Measurements from ENCODE around the gene SLC25A2. TPM values are rescaled to one million over a fixed set of nuclear protein-coding genes. Genes with fewer than 3 reads are reported as not detected.
A peak's percentile ranks its signal among the peaks of the same experiment; 100 is the strongest.
"Not testable (repeated sequence)": the region's sequence is repeated elsewhere in the genome, so short reads cannot be mapped to it uniquely, and the experiment has no call there.

The SLC25A2 gene
- 0.14 TPM in 1 of 2 replicates, not detected in the other for total RNA-seq (2014; rRNA removed; shearing (Covaris generic))

DNA sequence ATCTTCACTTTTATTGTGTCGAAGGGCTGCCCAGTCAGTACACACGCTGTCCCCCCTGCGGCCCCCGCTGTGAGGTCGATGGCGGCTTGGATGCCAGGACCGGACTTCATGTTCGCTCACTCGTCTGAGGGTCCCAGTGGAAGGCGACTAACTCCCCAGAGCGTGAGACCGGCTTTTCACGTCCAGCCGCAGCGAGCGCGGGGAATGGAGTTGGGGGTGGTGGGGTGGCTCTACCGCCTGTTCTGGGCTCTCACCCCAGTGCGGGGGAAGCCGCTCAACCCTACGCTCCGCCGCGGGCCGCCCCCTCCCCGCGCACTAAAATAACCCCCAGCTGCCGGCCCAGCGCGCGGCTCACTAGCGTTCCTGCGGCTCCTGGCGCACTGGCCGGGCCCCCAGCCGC lies at the start of gene SLC25A2:
TSS of gene SLC25A2 (minus strand) at position 294 of the 400 bp plus-strand sequence. CDS start at position 110, 184 bp downstream.
- H3K27me3 ChIP-seq (ENCODE audit: control insufficient read depth, insufficient read depth, low read length) = no peaks in the 10 kb centered on the region
- peak; percentile 21 for DNase-seq
- no peak within 1 kb of the TSS for H3K4me3 ChIP-seq (ENCODE audit: insufficient read depth, low read depth, low read length)
- H3K36me3 ChIP-seq (replicated peaks; ENCODE audit: control insufficient read depth, insufficient read depth, low read length) = no peaks in the 10 kb centered on the region

DNA sequence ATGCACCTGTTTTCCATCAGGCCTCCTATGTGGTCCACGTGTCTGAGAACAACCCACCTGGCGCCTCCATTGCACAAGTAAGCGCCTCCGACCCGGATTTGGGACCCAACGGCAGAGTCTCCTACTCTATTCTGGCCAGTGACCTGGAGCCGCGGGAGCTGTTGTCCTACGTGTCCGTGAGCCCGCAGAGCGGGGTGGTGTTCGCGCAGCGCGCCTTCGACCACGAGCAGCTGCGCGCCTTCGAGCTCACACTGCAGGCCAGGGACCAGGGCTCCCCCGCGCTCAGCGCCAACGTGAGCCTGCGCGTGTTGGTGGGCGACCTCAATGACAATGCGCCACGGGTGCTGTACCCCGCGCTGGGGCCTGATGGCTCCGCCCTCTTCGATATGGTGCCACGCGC lies 47.7 kb upstream of the SLC25A2 start:
- no peak overlapping the region for H3K4me3 ChIP-seq (ENCODE audit: insufficient read depth, low read depth, low read length)
- H3K36me3 ChIP-seq (replicated peaks; ENCODE audit: control insufficient read depth, insufficient read depth, low read length) = no peaks in the 10 kb centered on the region
- DNase-seq = no peak
- H3K27me3 ChIP-seq (ENCODE audit: control insufficient read depth, insufficient read depth, low read length) = no peaks in the 10 kb centered on the region

DNA sequence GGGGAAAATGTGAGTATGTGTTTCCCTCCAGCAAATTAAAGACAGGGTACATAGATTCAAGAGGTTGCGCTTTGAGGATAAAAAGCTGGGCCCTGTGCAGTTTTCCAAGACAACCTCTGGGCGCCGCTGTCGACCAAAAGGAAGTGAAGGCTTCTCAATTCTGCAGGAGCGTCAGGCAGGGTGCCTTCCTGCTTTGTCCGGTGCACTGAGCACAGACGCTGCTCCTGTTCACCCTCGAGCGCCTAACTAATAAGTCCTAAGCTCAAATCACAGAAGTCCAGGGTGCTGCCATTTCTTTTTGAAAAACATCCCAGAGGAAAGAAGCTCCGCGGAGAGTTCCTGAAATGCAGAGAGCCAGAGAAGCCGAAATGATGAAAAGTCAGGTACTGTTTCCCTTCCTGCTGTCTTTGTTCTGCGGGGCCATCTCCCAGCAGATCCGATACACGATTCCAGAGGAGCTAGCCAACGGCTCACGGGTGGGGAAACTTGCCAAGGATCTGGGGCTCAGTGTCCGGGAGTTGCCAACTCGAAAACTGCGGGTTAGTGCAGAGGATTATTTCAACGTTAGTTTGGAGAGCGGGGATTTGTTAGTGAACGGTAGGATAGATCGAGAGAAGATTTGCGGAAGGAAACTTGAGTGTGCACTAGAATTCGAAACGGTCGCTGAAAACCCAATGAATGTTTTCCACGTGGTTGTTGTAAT lies 46.2 kb upstream of the SLC25A2 start, which contains the start of gene PCDHGB1:
TSS of gene PCDHGB1 (plus strand) at position 183 of the 703 bp plus-strand sequence. CDS start at position 345, 162 bp downstream.
- Histone ChIP-seq H3K4me3 (ENCODE audit: insufficient read depth, low read depth, low read length) (no peak within 1 kb of the TSS), H3K27me3 (ENCODE audit: control insufficient read depth, insufficient read depth, low read length) (no peaks in the 10 kb centered on the region), H3K36me3 (replicated peaks; ENCODE audit: control insufficient read depth, insufficient read depth, low read length) (no peaks in the 10 kb centered on the region)
- DNase-seq = peak; percentile 83

DNA sequence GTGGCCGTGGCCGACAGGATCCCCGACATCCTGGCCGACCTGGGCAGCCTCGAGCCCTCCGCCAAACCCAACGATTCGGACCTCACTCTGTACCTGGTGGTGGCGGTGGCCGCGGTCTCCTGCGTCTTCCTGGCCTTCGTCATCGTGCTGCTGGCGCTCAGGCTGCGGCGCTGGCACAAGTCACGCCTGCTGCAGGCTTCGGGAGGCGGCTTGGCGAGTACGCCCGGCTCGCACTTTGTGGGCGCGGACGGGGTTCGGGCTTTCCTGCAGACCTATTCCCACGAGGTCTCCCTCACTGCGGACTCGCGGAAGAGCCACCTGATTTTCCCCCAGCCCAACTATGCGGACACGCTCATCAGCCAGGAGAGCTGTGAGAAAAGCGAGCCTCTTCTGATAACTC lies 42.2 kb upstream of the SLC25A2 start:
- H3K27me3 ChIP-seq (ENCODE audit: control insufficient read depth, insufficient read depth, low read length); H3K4me3 ChIP-seq (ENCODE audit: insufficient read depth, low read depth, low read length); DNase-seq; H3K36me3 ChIP-seq (replicated peaks; ENCODE audit: control insufficient read depth, insufficient read depth, low read length): not testable (repeated sequence)

DNA sequence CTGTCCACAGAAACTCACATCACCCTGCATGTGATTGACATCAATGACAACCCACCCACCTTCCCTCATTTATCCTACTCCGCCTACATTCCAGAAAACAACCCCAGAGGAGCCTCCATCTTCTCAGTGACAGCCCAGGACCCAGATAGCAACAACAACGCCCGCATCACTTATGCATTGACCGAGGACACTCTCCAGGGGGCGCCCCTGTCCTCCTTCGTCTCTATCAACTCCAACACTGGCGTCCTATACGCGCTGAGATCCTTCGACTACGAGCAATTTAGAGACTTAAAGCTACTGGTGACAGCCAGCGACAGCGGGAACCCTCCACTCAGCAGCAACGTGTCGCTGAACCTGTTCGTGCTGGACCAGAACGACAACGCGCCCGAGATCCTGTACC lies 41.5 kb upstream of the SLC25A2 start:
- H3K27me3 ChIP-seq (ENCODE audit: control insufficient read depth, insufficient read depth, low read length) = no peaks in the 10 kb centered on the region

DNA sequence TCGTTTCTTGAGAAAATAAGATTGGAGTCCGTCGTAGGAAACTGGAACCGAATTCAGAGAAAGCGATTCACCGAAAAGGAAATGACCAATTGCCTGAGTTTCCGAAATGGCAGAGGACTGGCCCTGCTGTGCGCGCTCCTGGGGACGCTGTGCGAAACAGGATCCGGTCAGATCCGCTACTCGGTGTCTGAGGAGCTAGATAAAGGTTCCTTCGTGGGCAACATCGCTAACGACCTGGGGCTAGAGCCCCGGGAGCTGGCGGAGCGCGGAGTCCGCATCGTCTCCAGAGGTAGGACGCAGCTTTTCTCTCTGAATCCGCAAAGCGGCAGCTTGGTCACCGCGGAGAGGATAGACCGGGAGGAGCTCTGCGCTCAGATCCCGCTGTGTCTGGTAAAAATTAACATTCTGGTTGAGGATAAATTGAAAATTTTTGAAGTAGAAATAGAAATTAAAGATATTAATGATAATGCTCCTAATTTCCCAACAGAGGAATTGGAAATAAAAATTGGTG lies 40.2 kb upstream of the SLC25A2 start:
- no peak overlapping the region for H3K4me3 ChIP-seq (ENCODE audit: insufficient read depth, low read depth, low read length)
- no peaks in the 10 kb centered on the region for H3K36me3 ChIP-seq (replicated peaks; ENCODE audit: control insufficient read depth, insufficient read depth, low read length)
- H3K27me3 ChIP-seq (ENCODE audit: control insufficient read depth, insufficient read depth, low read length) = no peaks in the 10 kb centered on the region
- no peak for DNase-seq

More for the DNA sequence above, 41.5 kb upstream of the SLC25A2 start:
- H3K4me3 ChIP-seq (ENCODE audit: insufficient read depth, low read depth, low read length) = no peak overlapping the region
- H3K36me3 ChIP-seq (replicated peaks; ENCODE audit: control insufficient read depth, insufficient read depth, low read length) = no peaks in the 10 kb centered on the region
- DNase-seq = no peak

DNA sequence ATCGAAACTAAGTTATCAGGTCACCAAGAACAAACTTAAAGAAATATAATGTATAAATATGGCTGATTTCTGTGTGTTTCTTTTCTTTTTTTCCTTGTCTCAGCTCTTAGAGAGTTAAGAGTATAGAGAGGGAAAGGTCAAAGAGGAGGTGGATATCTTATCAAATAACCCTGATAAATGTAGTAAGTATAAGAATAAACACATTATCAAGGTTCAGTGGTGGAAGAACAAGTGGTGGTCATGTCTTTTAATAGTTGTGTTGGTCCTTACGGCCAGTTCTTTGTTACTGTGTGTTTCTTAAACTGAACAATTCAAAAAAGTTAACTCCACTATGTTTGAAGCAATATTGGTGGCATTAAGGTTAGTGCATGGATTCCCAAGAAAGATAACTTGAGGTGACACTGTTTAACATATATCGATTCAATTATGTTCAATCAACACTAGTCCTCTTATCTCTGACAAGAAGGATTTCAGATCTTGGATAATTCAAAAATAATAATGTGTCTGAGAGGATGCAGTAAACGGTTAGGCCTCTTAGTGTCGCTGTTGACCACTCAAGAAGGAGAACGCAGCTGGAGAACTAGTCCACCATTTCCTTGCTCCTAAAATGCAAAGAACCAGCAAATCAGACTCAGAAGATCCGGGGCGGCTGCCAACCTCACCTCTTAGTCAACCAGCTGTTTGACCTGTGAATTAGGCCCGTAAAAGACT lies 39.5 kb upstream of the SLC25A2 start, which contains the start of gene PCDHGA3:
TSS of gene PCDHGA3 (plus strand) at position 588 of the 711 bp plus-strand sequence. CDS start 205 bp downstream, outside the sequence.
- DNase-seq = peak; percentile 56
- H3K36me3 ChIP-seq (replicated peaks; ENCODE audit: control insufficient read depth, insufficient read depth, low read length) = no peaks in the 10 kb centered on the region
- H3K27me3 ChIP-seq (ENCODE audit: control insufficient read depth, insufficient read depth, low read length) = no peaks in the 10 kb centered on the region
- no peak within 1 kb of the TSS for H3K4me3 ChIP-seq (ENCODE audit: insufficient read depth, low read depth, low read length)

DNA sequence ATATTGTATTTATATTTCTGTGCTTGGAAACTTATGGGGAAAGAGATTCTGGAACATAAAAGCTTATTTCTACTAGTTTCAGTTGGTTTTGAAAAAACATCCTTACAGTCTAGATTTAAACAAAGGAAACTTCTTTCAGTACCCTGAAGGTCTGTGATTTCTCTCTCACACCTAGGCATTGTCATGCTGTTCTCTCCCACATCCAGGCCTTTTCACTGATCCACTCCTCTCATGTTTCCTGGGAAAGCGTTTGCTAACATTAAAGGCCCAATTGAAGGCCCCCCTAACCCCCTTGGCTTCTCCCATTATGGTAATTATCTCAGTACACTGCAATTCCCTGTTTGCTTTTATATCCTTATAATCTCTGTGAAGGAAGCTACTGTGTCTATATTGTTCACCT lies 38.9 kb upstream of the SLC25A2 start:
- H3K36me3 ChIP-seq (replicated peaks; ENCODE audit: control insufficient read depth, insufficient read depth, low read length) = no peaks in the 10 kb centered on the region
- no peaks in the 10 kb centered on the region for H3K27me3 ChIP-seq (ENCODE audit: control insufficient read depth, insufficient read depth, low read length)
- no peak overlapping the region for H3K4me3 ChIP-seq (ENCODE audit: insufficient read depth, low read depth, low read length)
- no peak for DNase-seq

DNA sequence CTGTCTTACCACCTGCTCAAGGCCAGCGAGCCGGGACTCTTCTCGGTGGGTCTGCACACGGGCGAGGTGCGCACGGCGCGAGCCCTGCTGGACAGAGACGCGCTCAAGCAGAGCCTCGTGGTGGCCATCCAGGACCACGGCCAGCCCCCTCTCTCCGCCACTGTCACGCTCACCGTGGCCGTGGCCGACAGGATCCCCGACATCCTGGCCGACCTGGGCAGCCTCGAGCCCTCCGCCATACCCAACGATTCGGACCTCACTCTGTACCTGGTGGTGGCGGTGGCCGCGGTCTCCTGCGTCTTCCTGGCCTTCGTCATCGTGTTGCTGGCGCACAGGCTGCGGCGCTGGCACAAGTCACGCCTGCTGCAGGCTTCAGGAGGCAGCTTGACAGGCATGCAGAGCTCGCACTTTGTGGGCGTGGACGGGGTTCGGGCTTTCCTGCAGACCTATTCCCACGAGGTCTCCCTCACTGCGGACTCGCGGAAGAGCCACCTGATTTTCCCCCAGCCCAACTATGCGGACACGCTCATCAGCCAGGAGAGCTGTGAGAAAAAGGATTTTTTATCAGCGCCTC lies 37.0 kb upstream of the SLC25A2 start:
- H3K27me3 ChIP-seq (ENCODE audit: control insufficient read depth, insufficient read depth, low read length); H3K36me3 ChIP-seq (replicated peaks; ENCODE audit: control insufficient read depth, insufficient read depth, low read length); H3K4me3 ChIP-seq (ENCODE audit: insufficient read depth, low read depth, low read length); DNase-seq: not testable (repeated sequence)

DNA sequence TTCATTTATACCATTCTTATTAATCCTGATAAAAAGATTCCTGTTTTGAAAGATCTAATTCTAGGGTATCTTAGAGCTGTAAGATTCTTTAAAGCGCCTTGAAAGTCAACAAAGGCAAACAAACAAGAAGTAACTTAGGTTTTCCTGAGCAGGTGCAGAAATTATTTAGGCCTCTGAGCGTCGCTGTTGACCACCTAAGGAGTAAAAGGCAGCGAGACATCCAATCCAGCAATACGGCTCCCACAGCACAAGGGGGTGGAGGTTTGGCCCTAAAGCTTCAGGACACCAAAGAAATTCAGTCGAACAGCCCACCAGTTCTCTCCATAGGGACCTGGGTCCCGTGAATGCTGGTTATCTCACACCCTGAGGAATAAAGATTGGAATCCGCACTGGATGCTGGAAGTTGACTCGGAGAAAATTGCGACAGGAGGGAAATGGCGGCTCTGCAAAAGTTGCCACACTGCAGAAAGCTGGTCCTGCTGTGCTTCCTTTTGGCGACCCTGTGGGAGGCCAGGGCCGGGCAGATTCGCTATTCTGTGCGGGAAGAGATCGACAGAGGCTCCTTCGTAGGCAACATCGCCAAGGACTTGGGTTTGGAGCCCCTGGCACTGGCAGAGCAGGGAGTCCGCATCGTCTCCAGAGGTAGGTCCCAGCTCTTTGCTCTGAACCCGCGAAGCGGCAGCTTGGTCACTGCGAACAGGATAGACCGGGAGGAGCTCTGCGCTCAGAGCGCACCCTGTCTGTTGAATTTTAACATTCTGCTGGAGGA lies 34.9 kb upstream of the SLC25A2 start, which contains the start of gene PCDHGA2:
TSS of gene PCDHGA2 (plus strand) at position 223 of the 769 bp plus-strand sequence.
- Histone ChIP-seq H3K4me3 (ENCODE audit: insufficient read depth, low read depth, low read length) (no peak within 1 kb of the TSS), H3K36me3 (replicated peaks; ENCODE audit: control insufficient read depth, insufficient read depth, low read length) (no peaks in the 10 kb centered on the region), H3K27me3 (ENCODE audit: control insufficient read depth, insufficient read depth, low read length) (no peaks in the 10 kb centered on the region)
- peak; percentile 61 for DNase-seq

DNA sequence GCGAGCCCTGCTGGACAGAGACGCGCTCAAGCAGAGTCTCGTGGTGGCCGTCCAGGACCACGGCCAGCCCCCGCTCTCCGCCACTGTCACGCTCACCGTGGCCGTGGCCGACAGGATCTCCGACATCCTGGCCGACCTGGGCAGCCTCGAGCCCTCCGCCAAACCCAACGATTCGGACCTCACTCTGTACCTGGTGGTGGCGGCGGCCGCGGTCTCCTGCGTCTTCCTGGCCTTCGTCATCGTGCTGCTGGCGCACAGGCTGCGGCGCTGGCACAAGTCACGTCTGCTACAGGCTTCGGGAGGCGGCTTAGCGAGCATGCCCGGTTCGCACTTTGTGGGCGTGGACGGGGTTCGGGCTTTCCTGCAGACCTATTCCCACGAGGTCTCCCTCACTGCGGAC lies 28.7 kb upstream of the SLC25A2 start:
- not testable (repeated sequence) for DNase-seq; H3K36me3 ChIP-seq (replicated peaks; ENCODE audit: control insufficient read depth, insufficient read depth, low read length); H3K27me3 ChIP-seq (ENCODE audit: control insufficient read depth, insufficient read depth, low read length); H3K4me3 ChIP-seq (ENCODE audit: insufficient read depth, low read depth, low read length)

DNA sequence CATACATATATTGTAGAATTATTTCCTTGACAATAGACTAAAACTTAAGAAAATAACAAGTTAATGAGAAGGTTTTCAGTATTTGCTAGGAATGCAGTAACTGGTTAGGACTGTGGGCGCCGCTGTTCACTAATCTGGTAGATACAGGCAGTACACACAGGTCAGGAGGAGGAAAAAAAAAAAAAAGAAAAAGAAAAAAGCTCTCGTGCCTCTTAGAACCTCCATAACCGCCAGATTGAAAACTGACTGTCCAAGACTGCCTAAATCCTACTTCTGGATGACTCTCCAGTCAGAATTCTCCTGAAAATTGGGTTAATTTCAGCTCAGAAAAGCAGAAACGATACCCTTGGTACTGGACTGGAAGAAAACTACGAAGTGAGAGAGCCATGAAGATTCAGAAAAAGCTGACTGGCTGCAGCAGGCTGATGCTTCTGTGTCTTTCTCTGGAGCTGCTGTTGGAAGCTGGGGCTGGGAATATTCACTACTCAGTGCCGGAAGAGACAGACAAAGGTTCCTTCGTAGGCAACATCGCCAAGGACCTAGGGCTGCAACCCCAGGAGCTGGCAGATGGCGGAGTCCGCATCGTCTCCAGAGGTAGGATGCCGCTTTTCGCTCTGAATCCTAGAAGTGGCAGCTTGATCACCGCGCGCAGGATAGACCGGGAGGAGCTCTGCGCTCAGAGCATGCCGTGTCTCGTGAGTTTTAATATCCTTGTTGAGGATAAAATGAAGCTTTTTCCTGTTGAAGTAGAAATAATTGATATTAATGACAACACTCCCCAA lies 26.6 kb upstream of the SLC25A2 start, which contains the start of gene PCDHGA1:
TSS of gene PCDHGA1 (plus strand) at position 216 of the 782 bp plus-strand sequence.
- H3K4me3 ChIP-seq (ENCODE audit: insufficient read depth, low read depth, low read length) = no peak within 1 kb of the TSS
- H3K36me3 ChIP-seq (replicated peaks; ENCODE audit: control insufficient read depth, insufficient read depth, low read length) = no peaks in the 10 kb centered on the region
- DNase-seq = no peak
- no peaks in the 10 kb centered on the region for H3K27me3 ChIP-seq (ENCODE audit: control insufficient read depth, insufficient read depth, low read length)

DNA sequence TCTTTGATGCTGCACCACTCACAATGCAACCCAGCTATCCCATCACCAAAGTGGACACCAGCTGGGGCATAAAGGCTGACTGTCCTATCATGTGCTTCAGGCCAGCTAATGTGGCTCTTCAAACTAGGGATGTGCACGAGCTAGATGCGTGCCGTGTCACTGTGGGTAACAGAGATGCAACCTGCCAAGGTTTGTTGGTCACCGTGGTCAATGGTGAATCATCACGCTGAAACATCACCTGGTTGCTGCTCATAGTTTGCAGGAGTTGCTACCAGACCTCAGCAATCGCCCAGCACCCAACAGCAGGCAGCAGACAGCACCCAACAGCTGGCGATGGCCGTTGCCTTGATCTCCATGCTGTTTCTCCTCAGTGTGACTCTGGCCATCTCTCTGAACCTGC lies 24.4 kb upstream of the SLC25A2 start:
- Histone ChIP-seq H3K36me3 (replicated peaks; ENCODE audit: control insufficient read depth, insufficient read depth, low read length) (no peaks in the 10 kb centered on the region), H3K27me3 (ENCODE audit: control insufficient read depth, insufficient read depth, low read length) (no peaks in the 10 kb centered on the region), H3K4me3 (ENCODE audit: insufficient read depth, low read depth, low read length) (no peak overlapping the region)
- no peak for DNase-seq

Data from H7 (cell line).